ENCODE results near the gene ADAMTS9.

ADAMTS9 gene

GRCh38 chr3:64705946-64706345 lies 18.1 kb upstream of the ADAMTS9 start:
- H3K79me2 ChIP-seq (ENCODE audit: insufficient read depth, low read length) = no peaks in the 10 kb centered on the region
- H3K27ac ChIP-seq (ENCODE audit: low read depth, low read length) = no peak overlapping the region
- no peaks in the 10 kb centered on the region for H4K20me1 ChIP-seq (ENCODE audit: low read depth, low read length)
- no peak for TF ChIP-seq EZH2phosphoT487 (conservative IDR thresholded peaks at IDR 0.05; ENCODE audit: low read length)
- TF ChIP-seq CTCF (IDR thresholded peaks at IDR 0.05; ENCODE audit: insufficient read depth, low read length, poor library complexity, severe bottlenecking) = no peak
- H3F3A ChIP-seq (ENCODE audit: insufficient read depth) = no peaks in the 10 kb centered on the region
- no peak overlapping the region for H2AFZ ChIP-seq (ENCODE audit: low read depth, low read length, severe bottlenecking)
- H3K36me3 ChIP-seq (ENCODE audit: low read length) = no peaks in the 10 kb centered on the region
- H3K4me3 ChIP-seq (ENCODE audit: insufficient read depth, low read length, poor library complexity, severe bottlenecking) = no peak overlapping the region
- H3K9ac ChIP-seq (ENCODE audit: low read length) = no peak overlapping the region
- H3K27me3 ChIP-seq (ENCODE audit: low read length) = no peaks in the 10 kb centered on the region
- no peaks in the 10 kb centered on the region for H3K9me3 ChIP-seq (ENCODE audit: insufficient read depth, low read length)
- no peaks in the 10 kb centered on the region for H3K9me2 ChIP-seq (replicated peaks; ENCODE audit: insufficient read depth, low read length)
- no peak overlapping the region for H3K4me2 ChIP-seq (ENCODE audit: low read depth, low read length, poor library complexity, severe bottlenecking)

- H4K20me1 ChIP-seq (ENCODE audit: low read depth, low read length) = no peaks in the 10 kb centered on the region
- no peak overlapping the region for H3K4me2 ChIP-seq (ENCODE audit: low read depth, low read length, poor library complexity, severe bottlenecking)
- H3K27ac ChIP-seq (ENCODE audit: low read depth, low read length) = no peak overlapping the region
- no peaks in the 10 kb centered on the region for H3K79me2 ChIP-seq (ENCODE audit: insufficient read depth, low read length)
- no peaks in the 10 kb centered on the region for H3F3A ChIP-seq (ENCODE audit: insufficient read depth)
- H3K4me3 ChIP-seq (ENCODE audit: insufficient read depth, low read length, poor library complexity, severe bottlenecking) = no peak overlapping the region
- H3K9me2 ChIP-seq (replicated peaks; ENCODE audit: insufficient read depth, low read length) = no peaks in the 10 kb centered on the region
- H3K9ac ChIP-seq (ENCODE audit: low read length) = no peak overlapping the region
- TF ChIP-seq EZH2phosphoT487 (conservative IDR thresholded peaks at IDR 0.05; ENCODE audit: low read length) (no peak), CTCF (IDR thresholded peaks at IDR 0.05; ENCODE audit: insufficient read depth, low read length, poor library complexity, severe bottlenecking) (no peak)
- H3K27me3 ChIP-seq (ENCODE audit: low read length) = no peaks in the 10 kb centered on the region
- no peaks in the 10 kb centered on the region for H3K9me3 ChIP-seq (ENCODE audit: insufficient read depth, low read length)
- H2AFZ ChIP-seq (ENCODE audit: low read depth, low read length, severe bottlenecking) = no peak overlapping the region
- no peaks in the 10 kb centered on the region for H3K36me3 ChIP-seq (ENCODE audit: low read length)
These were observed 9.1 kb upstream of the ADAMTS9 start for GRCh38 chr3:64696896-64697295.

GRCh38 chr3:64694114-64694513 lies 6.3 kb upstream of the ADAMTS9 start:
- Histone ChIP-seq H3K9me3 (ENCODE audit: insufficient read depth, low read length) (no peaks in the 10 kb centered on the region), H3K36me3 (ENCODE audit: low read length) (no peaks in the 10 kb centered on the region), H3K79me2 (ENCODE audit: insufficient read depth, low read length) (no peaks in the 10 kb centered on the region), H3K4me3 (ENCODE audit: insufficient read depth, low read length, poor library complexity, severe bottlenecking) (no peak overlapping the region), H3K9me2 (replicated peaks; ENCODE audit: insufficient read depth, low read length) (no peaks in the 10 kb centered on the region), H3K4me2 (ENCODE audit: low read depth, low read length, poor library complexity, severe bottlenecking) (no peak overlapping the region), H3K27me3 (ENCODE audit: low read length) (no peaks in the 10 kb centered on the region), H3K27ac (ENCODE audit: low read depth, low read length) (no peak overlapping the region), H3K9ac (ENCODE audit: low read length) (no peak overlapping the region), H3F3A (ENCODE audit: insufficient read depth) (no peaks in the 10 kb centered on the region), H2AFZ (ENCODE audit: low read depth, low read length, severe bottlenecking) (no peak overlapping the region), H4K20me1 (ENCODE audit: low read depth, low read length) (no peaks in the 10 kb centered on the region)
- TF ChIP-seq EZH2phosphoT487 (conservative IDR thresholded peaks at IDR 0.05; ENCODE audit: low read length) = no peak
- TF ChIP-seq CTCF (IDR thresholded peaks at IDR 0.05; ENCODE audit: insufficient read depth, low read length, poor library complexity, severe bottlenecking) = no peak

Measured in SU-DHL-6 (cell line).